NB4 (cell line): ENCODE measurements around the gene PPP1R12B.
"Not testable (repeated sequence)": the region's sequence is repeated elsewhere in the genome, so short reads cannot be mapped to it uniquely, and the experiment has no call there.

Source experiments
- MYC ChIP-seq: IDR thresholded peaks from 2 replicates; pipeline ENCODE4 v1.6.1; 2011; ENCODE audit warnings: low read depth, low read length
- TF ChIP-seq, protein P1 (sequence below): IDR thresholded peaks from one replicate; pipeline ENCODE4 v1.5.1; 2012; ENCODE audit warnings: low read depth, low read length

DNA sequence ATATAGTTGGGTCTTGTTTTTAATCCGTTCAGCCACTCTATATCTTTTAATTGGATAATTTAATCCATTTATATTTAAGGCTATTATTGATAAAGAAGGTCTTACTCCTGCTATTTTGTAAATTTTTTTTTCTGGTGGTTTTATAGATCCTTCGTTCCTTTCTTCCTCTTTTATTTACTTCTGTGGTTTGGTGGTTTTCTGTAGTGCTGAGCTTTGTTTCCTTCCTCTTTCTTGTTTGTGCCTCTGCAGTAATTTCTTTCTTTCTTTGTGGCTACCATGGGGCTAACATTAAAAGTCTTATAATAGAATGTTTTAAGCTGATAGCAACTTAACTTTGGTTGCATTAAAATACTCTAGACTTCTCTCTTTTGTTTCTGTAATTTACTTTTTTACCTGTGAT is 135.5 kb downstream of the PPP1R12B start:
- TF ChIP-seq, protein P1, sequence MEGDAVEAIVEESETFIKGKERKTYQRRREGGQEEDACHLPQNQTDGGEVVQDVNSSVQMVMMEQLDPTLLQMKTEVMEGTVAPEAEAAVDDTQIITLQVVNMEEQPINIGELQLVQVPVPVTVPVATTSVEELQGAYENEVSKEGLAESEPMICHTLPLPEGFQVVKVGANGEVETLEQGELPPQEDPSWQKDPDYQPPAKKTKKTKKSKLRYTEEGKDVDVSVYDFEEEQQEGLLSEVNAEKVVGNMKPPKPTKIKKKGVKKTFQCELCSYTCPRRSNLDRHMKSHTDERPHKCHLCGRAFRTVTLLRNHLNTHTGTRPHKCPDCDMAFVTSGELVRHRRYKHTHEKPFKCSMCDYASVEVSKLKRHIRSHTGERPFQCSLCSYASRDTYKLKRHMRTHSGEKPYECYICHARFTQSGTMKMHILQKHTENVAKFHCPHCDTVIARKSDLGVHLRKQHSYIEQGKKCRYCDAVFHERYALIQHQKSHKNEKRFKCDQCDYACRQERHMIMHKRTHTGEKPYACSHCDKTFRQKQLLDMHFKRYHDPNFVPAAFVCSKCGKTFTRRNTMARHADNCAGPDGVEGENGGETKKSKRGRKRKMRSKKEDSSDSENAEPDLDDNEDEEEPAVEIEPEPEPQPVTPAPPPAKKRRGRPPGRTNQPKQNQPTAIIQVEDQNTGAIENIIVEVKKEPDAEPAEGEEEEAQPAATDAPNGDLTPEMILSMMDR: not testable (repeated sequence)
- not testable (repeated sequence) for TF ChIP-seq MYC
